GM10248 (cell line): ENCODE measurements around the gene CLDN17.

Source experiments
- CTCF ChIA-PET: fragments of 300-600 bp; sonication (Branson Sonifier 250); formaldehyde crosslinking; extraction: SDS; loops from one replicate; lab custom pipeline; 2021; ENCODE audit warnings: antibody characterized with exemption; lab: Yijun Ruan, JAX
- POLR2A ChIA-PET: fragments of 350-650 bp; sonication (Branson Sonifier 250); formaldehyde crosslinking; extraction: SDS; loops from one replicate; lab custom pipeline; 2020; ENCODE audit warnings: antibody characterized with exemption; lab: Yijun Ruan, JAX
- DNase-seq: peaks from one replicate; pipeline ENCODE4 v3.0.0; 2012; ENCODE audit errors: extremely low spot score
- TF ChIP-seq, protein P1 (sequence below): IDR thresholded peaks from 2 replicates; pipeline ENCODE4 v1.5.1; 2012; ENCODE audit warnings: mild to moderate bottlenecking, low read depth; ENCODE audit errors: extremely low read depth, missing control alignments, control extremely low read depth

CLDN17 gene

GRCh38 chr21:30168086-30168485 is 1.5 kb upstream of the CLDN17 start:
- POLR2A ChIA-PET = no interaction called here
- TF ChIP-seq, protein P1, sequence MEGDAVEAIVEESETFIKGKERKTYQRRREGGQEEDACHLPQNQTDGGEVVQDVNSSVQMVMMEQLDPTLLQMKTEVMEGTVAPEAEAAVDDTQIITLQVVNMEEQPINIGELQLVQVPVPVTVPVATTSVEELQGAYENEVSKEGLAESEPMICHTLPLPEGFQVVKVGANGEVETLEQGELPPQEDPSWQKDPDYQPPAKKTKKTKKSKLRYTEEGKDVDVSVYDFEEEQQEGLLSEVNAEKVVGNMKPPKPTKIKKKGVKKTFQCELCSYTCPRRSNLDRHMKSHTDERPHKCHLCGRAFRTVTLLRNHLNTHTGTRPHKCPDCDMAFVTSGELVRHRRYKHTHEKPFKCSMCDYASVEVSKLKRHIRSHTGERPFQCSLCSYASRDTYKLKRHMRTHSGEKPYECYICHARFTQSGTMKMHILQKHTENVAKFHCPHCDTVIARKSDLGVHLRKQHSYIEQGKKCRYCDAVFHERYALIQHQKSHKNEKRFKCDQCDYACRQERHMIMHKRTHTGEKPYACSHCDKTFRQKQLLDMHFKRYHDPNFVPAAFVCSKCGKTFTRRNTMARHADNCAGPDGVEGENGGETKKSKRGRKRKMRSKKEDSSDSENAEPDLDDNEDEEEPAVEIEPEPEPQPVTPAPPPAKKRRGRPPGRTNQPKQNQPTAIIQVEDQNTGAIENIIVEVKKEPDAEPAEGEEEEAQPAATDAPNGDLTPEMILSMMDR = no peak
- no peak for DNase-seq
- CTCF ChIA-PET = interaction anchor here (1.0 kb wide), 1 partner anchor 14 kb away, joined by 3 read pairs; no protein-coding TSS in a partner anchor

DNA sequence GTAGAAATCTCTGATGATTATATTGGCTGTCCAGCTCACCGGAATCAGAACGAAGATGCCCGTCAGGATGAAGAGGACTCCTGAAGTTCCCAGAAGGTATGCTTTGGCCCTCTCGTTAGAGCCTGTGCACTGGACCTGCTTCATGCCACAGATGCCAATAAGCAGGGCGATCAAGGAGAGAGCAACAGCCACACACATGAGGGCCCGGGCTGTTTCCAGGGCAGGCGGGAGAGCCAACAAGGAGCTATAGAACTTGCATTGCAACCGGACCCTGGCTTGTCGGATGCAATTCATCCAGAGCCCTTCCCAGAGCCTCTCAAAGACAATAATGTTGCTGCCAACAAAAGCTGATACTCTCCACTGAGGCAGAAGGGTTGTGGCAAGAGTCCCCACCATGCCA is 434 bp downstream of the CLDN17 start:
- no peak for DNase-seq
- ChIA-PET CTCF (no interaction called here), POLR2A (no interaction called here)
- TF ChIP-seq, protein P1 = no peak

DNA sequence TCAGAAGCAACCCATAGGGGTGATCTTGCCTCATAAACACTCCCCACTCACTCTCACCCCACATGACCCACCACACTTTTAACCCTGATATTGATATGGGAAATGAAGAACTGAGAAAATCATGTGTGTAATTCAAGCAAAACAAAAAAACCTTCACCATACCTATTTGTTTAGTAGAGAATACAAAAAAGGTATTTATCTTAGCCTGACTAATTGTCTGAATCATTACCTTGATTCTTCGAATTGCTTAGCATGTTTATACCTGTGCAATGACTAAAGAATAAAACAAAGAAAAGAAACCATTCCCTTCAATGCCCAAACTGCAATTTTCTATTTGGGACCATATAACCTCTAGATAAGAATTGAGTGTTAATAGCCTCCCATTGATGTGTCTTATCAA is 1.8 kb downstream of the CLDN17 start:
- no peak for DNase-seq
- TF ChIP-seq, protein P1 = no peak
- ChIA-PET CTCF (interaction anchor here (1.6 kb wide), 1 partner anchor 23 kb away, joined by 4 read pairs; no protein-coding TSS in a partner anchor), POLR2A (no interaction called here)

- ChIA-PET CTCF (interaction anchor here (0.9 kb wide), 1 partner anchor 14 kb away, joined by 3 read pairs; no protein-coding TSS in a partner anchor), POLR2A (no interaction called here)
- DNase-seq = no peak
- TF ChIP-seq, protein P1 = no peak
These were observed 12.8 kb downstream of the CLDN17 start for GRCh38 chr21:30153697-30154340.

GRCh38 chr21:30152792-30153191 is 13.8 kb downstream of the CLDN17 start:
- ChIA-PET POLR2A (no interaction called here), CTCF (no interaction called here)
- DNase-seq = no peak
- TF ChIP-seq, protein P1 = no peak

- DNase-seq = no peak
- TF ChIP-seq, protein P1 = no peak
- ChIA-PET POLR2A (no interaction called here), CTCF (no interaction called here)
These were observed 17.7 kb downstream of the CLDN17 start for GRCh38 chr21:30148906-30149305.
